Astrocyte of the spinal cord (primary cell): ENCODE results near the gene EED.

Experiments used
- DNase-seq: peaks from one replicate; pipeline ENCODE4 v3.0.0; 2011; ENCODE audit warnings: low read depth, low spot score
- H3K4me3 ChIP-seq: 2 replicates; pipeline ENCODE4 v1.5.1; 2011; ENCODE audit warnings: low read depth, mild to moderate bottlenecking, low read length, moderate library complexity
- CTCF ChIP-seq: IDR thresholded peaks from 2 replicates; pipeline ENCODE4 v1.5.1; 2012; ENCODE audit warnings: low read depth, mild to moderate bottlenecking, low read length, inconsistent platforms
- in situ Hi-C: cut with HindIII; loops from 2 replicates; pipeline ENCODE4 v1.10.0; 2017; ENCODE audit warnings: low sequenced_read_pairs

The EED gene

DNA sequence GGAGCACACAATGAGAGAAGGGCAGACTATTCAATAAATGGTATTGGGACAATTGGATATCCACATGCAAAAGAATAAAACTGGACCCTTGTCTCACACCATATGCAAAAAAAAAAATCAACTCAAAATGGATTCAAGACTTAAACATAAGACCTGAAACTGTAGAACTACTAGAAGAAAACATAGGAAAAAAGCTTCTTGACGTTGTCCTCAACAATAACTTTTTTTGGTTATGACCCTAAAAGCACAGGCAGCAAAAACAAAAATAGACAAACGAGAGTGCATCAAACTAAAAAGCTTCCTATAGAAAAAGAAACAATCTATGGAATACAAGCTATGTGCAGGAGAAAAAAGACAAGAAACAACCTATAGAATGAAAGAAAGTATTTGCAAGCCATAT is 37.1 kb upstream of the EED start:
- no peak overlapping the region for H3K4me3 ChIP-seq
- no peak for DNase-seq
- in situ Hi-C loops = no loop called here
- no peak for TF ChIP-seq CTCF

DNA sequence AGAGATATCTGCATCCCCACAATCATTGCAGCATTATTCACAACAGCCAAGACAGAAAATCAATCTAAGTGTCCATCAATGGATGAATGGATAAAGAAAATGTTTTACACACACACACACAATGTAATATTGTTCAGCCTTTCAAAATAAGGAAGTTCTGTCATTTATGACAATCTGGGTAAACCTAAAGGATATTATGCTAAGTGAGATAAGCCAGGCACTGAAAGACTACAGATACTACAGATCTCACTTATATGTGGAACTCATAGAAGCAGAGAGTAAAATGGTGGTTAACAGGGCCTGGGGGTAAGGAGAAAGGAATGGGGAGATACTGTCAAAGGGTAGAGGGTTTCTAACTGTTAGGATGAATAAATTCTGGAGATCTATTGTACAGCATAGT is 36.0 kb upstream of the EED start:
- no peak for TF ChIP-seq CTCF
- in situ Hi-C loops = no loop called here
- DNase-seq = no peak
- H3K4me3 ChIP-seq = no peak overlapping the region

DNA sequence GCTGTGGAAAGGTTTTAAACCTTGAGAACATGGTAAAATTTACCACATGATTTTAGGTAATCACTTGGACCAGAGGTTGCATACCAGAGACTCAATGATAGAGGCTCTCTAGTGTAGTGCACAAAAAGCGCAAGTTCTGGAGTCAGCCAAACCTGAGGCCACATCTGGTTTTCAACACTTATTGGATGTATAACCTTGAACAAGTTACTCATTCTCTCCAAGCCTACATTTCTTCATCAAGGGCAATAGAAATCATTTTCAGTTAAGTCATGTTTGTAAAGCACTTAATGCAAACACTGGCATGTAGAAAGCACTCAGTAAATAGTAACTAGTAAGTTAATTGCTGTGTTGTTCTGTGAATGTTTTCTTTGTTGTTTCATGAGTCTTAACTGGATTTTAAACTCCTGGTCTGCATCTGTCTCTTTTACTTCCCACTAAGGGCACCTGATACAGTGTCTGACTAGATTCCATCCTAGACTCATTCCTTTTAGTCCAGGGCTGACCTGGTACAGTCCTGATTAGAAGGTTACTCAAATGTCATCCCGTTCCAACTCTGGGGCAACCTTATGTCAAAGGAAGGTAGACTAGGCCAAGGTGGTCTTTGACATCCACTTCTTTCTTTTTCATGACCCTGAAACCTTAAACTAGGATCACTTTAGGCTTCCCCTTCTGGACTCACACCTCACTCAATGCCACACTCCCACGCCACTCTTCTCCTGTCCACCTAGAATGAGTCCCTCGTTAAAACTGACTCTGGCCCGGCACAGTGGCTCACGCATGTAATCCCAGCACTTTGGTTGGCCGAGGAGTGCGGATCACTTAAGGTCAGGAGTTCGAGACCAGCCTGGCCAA is 34.5 kb upstream of the EED start:
- in situ Hi-C loops = no loop called here
- TF ChIP-seq CTCF = no peak
- no peak overlapping the region for H3K4me3 ChIP-seq
- DNase-seq = no peak

DNA sequence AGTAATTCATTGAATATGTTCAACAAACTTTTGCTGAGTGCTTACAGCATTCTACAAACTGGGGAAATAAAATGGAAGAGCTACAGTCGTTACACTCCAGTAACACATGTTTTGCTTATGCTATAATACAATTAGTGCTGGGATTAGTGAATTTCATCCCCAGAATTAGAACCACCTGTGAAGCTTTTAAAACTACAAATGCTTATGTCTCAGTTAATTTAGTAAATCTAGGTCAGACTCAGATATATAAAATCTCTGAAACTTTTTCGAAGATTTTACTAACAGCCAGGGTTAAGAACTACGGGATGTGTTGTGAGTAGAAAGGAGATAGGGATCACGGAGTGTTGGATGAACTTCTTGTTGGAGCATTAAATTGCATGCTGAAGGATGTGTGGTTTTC is 33.7 kb upstream of the EED start:
- no peak for TF ChIP-seq CTCF
- DNase-seq = no peak
- in situ Hi-C loops = no loop called here
- H3K4me3 ChIP-seq = no peak overlapping the region

DNA sequence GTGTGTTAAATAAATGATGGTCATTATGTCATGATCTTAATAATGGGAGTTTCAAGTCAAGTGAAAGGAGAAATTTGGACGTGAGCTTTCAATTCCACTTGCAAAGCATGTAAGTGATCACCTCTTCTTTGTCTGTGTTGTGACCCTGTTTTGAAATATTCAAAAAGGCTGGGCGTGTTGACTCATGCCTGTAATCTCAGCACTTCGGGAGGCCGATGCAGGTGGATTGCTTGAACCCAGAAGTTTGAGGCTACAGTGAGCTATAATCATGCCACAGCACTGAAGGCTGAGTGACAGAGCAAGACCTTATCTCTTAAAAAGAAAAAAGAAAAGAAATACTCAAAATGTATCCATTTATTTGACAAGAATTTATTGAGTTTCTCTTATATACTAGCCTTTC is 32.9 kb upstream of the EED start:
- no peak for TF ChIP-seq CTCF
- DNase-seq = no peak
- no peak overlapping the region for H3K4me3 ChIP-seq
- in situ Hi-C loops = no loop called here

GRCh38 chr11:86212019-86212611 is 32.4 kb upstream of the EED start:
- in situ Hi-C loops = no loop called here

More at GRCh38 chr11:86212019-86212611, 32.4 kb upstream of the EED start:
- no peak for TF ChIP-seq CTCF
- H3K4me3 ChIP-seq = no peak overlapping the region
- DNase-seq = no peak
